NT2/D1 (cell line): ENCODE measurements around the gene ZBTB8A.

Experiments
- SUZ12 ChIP-seq: IDR thresholded peaks from 2 replicates; pipeline ENCODE4 v1.6.1; 2011; ENCODE audit not compliant: insufficient read length, insufficient read depth; ENCODE audit errors: extremely low read depth
- YY1 ChIP-seq: IDR thresholded peaks from 2 replicates; pipeline ENCODE4 v1.6.1; 2011; ENCODE audit not compliant: insufficient read length, insufficient read depth
- ZNF274 ChIP-seq: IDR thresholded peaks from 2 replicates; pipeline ENCODE4 v1.6.1; 2011; ENCODE audit warnings: mild to moderate bottlenecking, low read depth, low read length

DNA sequence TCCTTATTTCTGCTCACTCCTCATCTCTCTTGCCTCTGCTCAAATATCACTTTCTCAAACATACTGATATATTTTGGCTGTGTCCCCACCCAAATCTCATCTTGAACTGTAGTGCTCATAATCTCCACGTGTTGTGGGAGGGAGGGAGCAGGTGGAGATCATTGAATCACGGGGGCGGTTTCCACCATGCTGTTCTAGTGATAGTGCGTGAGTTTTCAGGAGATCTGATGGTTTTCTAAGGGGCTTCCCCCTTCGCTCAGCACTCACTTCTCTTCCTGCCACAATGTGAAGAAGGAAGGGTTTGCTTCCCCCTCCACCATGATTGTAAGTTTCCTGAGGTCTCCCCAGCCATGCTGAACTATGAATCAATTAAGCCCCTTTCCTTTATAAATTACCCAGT lies 84.5 kb downstream of the ZBTB8A start:
- no peak for TF ChIP-seq YY1
- no peak for TF ChIP-seq SUZ12
- TF ChIP-seq ZNF274: no peak
